Natural killer cell (primary cell): ENCODE results near the gene SYNGR1. TPM values are rescaled to one million over a fixed set of nuclear protein-coding genes. Genes with fewer than 3 reads are reported as not detected.

Experiments
- ATAC-seq, 3 donors: fragments of 150-1000 bp in 2 of 3; fragments of 200-7000 bp in 1 of 3; cut with Tn5 transposase; 1 replicate in 1 of 3; 2 replicates in 2 of 3; pipeline ENCODE4 v1.10.0; 2021; ENCODE audit warnings: mild to moderate bottlenecking in 2 of 3, moderate library complexity in 2 of 3
- DNase-seq, 2 donors: peaks; one replicate each; pipeline versions ENCODE4 v3.0.0 to v3.0.0-alpha.2; 2013 to 2021; ENCODE audit warnings: mixed read lengths in 1 of 2
- H3K27ac ChIP-seq: one replicate; pipeline ENCODE4 v1.5.1; 2013; ENCODE audit warnings: mild to moderate bottlenecking, low read length
- H3K27me3 ChIP-seq: one replicate; pipeline ENCODE4 v1.6.1; 2013; ENCODE audit warnings: low read length; ENCODE audit not compliant: control insufficient read depth, insufficient read depth
- H3K36me3 ChIP-seq: one replicate; pipeline ENCODE4 v1.6.1; 2013; ENCODE audit warnings: low read length; ENCODE audit not compliant: control insufficient read depth, insufficient read depth
- H3K4me1 ChIP-seq: one replicate; pipeline ENCODE4 v1.6.1; 2013; ENCODE audit warnings: low read length; ENCODE audit not compliant: control insufficient read depth, insufficient read depth
- H3K4me3 ChIP-seq: one replicate; pipeline ENCODE4 v1.5.1; 2013; ENCODE audit warnings: low read length
- H3K9me3 ChIP-seq: one replicate; pipeline ENCODE4 v1.6.1; 2013; ENCODE audit warnings: low read length; ENCODE audit not compliant: control insufficient read depth, insufficient read depth
- H3K27ac Mint-ChIP-seq, 2 donors: one replicate each; pipeline ENCODE4 v1.8.0; 2022; ENCODE audit warnings: mild to moderate bottlenecking in 2 of 2, mixed read lengths in 2 of 2, moderate library complexity in 1 of 2
- H3K27me3 Mint-ChIP-seq, 2 donors: one replicate each; pipeline ENCODE4 v1.8.0; 2022; ENCODE audit warnings: low read depth in 2 of 2, mixed read lengths in 2 of 2
- H3K36me3 Mint-ChIP-seq: one replicate; pipeline ENCODE4 v1.8.0; 2022; ENCODE audit warnings: mixed read lengths
- H3K4me1 Mint-ChIP-seq, 2 donors: one replicate each; pipeline ENCODE4 v1.8.0; 2022; ENCODE audit warnings: mixed read lengths in 2 of 2
- H3K4me3 Mint-ChIP-seq: one replicate; pipeline ENCODE4 v1.8.0; 2022; ENCODE audit warnings: mild to moderate bottlenecking, moderate library complexity, mixed read lengths
- H3K9me3 Mint-ChIP-seq, 2 donors: one replicate each; pipeline ENCODE4 v1.8.0; 2022; ENCODE audit warnings: mixed read lengths in 2 of 2
- WGBS: methylation state at CpG from one replicate; pipeline ENCODE4 v1.1.7; 2013; ENCODE audit warnings: missing lambda C conversion rate; ENCODE audit not compliant: insufficient coverage; 5-methylcytosine and 5-hydroxymethylcytosine counted together
- intact Hi-C: fragments of 100-400 bp; cut with micrococcal nuclease; formaldehyde crosslinking; loops from one replicate; pipeline ENCODE4 v1.14.2; 2022
- total RNA-seq, 4 donors: library from RNA; stranded (reverse); fragments of 120-200 nt in 1 of 4; gene quantifications; one replicate each; pipeline versions ENCODE4 v1.2.3 to v1.2.4, GENCODE V29; 2013 to 2022
- TF ChIP-seq, protein P1 (sequence below): fragments of 200-600 bp; IDR thresholded peaks from one replicate; pipeline ENCODE4 v1.8.0; 2022; ENCODE audit warnings: antibody characterized with exemption

The SYNGR1 gene
- total RNA-seq, 3 donors from 2014 or later (not counting 1 experiment from before 2014, with no cell fraction given), result 30.3 to 35.7 (median 31.3) TPM

DNA sequence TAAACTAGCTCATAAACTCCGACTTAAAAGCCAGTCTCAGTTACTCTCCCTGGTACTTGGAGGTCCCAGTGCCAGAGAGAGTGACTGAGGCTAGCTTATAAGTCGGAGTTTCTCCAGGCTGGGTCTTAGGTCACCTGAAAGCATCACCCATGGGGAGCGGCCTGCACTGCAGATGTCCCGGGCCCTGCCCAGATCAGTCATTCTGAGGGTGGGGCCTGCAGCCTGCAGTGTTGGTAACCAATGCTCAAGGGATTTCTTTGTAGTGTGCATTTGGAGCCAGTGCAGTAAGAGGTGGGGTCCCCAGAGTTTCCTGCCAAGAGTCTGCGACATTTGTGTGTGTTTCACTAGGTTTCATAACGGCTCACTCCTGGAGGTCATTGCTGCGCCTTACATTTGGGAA, 64.6 kb downstream of the SYNGR1 start:
- Mint-ChIP-seq H3K36me3 (no peaks in the 10 kb centered on the region), H3K27me3 (no peaks in the 10 kb centered on the region), H3K4me3 (no peak overlapping the region), H3K27ac (peak overlapping the region in 1 of 2 donors; percentile 33), H3K4me1 (peaks cover 27 to 33% of the 10 kb centered on the region in 2 donors), H3K9me3 (no peaks in the 10 kb centered on the region)
- TF ChIP-seq, protein P1, sequence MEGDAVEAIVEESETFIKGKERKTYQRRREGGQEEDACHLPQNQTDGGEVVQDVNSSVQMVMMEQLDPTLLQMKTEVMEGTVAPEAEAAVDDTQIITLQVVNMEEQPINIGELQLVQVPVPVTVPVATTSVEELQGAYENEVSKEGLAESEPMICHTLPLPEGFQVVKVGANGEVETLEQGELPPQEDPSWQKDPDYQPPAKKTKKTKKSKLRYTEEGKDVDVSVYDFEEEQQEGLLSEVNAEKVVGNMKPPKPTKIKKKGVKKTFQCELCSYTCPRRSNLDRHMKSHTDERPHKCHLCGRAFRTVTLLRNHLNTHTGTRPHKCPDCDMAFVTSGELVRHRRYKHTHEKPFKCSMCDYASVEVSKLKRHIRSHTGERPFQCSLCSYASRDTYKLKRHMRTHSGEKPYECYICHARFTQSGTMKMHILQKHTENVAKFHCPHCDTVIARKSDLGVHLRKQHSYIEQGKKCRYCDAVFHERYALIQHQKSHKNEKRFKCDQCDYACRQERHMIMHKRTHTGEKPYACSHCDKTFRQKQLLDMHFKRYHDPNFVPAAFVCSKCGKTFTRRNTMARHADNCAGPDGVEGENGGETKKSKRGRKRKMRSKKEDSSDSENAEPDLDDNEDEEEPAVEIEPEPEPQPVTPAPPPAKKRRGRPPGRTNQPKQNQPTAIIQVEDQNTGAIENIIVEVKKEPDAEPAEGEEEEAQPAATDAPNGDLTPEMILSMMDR, result no peak
- Histone ChIP-seq H3K27ac (no peak overlapping the region), H3K36me3 (peaks cover 44% of the 10 kb centered on the region), H3K4me3 (no peak overlapping the region), H3K4me1 (peaks cover 25% of the 10 kb centered on the region), H3K9me3 (no peaks in the 10 kb centered on the region), H3K27me3 (no peaks in the 10 kb centered on the region)
- ATAC-seq (no peak), DNase-seq (peak in 1 of 2 donors; percentile 14)
- 84% methylated on average over 7 of the region's 7 CpGs for WGBS
- intact Hi-C loops, result no loop called here

DNA sequence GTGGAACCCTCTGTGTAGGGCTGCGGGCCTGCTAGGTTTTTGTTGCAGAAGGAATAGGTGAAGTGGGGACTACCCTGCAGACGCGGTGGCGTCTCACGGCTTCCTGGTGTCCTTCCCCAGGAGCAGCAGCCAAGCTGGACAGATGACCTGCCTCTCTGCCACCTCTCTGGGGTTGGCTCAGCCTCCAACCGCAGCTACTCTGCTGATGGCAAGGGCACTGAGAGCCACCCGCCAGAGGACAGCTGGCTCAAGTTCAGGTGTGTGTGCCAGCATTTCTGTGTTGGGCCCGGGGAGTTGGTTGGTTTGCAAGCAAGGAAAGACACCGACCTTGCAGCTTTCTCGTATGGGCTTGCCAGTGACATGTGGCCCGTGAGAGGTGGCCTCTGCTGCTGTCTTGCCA, 65.1 kb downstream of the SYNGR1 start:
- H3K4me3 Mint-ChIP-seq, result no peak overlapping the region
- intact Hi-C loops, result no loop called here
- WGBS, result 89% methylated on average over 11 of the region's 11 CpGs

GRCh38 chr22:39415506-39415905, 65.7 kb downstream of the SYNGR1 start:
- TF ChIP-seq, protein P1, result no peak
- Mint-ChIP-seq H3K36me3 (no peaks in the 10 kb centered on the region), H3K4me3 (no peak overlapping the region), H3K27me3 (no peaks in the 10 kb centered on the region), H3K4me1 (peaks cover 20 to 29% of the 10 kb centered on the region in 2 donors), H3K9me3 (no peaks in the 10 kb centered on the region), H3K27ac (no peak overlapping the region)
- Histone ChIP-seq H3K36me3 (peaks cover 55% of the 10 kb centered on the region), H3K4me1 (peaks cover 25% of the 10 kb centered on the region), H3K27ac (no peak overlapping the region), H3K27me3 (no peaks in the 10 kb centered on the region), H3K9me3 (no peaks in the 10 kb centered on the region), H3K4me3 (no peak overlapping the region)
- intact Hi-C loops, result no loop called here
- WGBS, result 96% methylated on average over 15 of the region's 16 CpGs
- no peak for ATAC-seq
- DNase-seq, result no peak

More for the DNA sequence above, 65.1 kb downstream of the SYNGR1 start:
- Mint-ChIP-seq H3K9me3 (no peaks in the 10 kb centered on the region), H3K4me1 (peaks cover 22 to 29% of the 10 kb centered on the region in 2 donors), H3K27me3 (no peaks in the 10 kb centered on the region), H3K36me3 (no peaks in the 10 kb centered on the region), H3K27ac (no peak overlapping the region)
- ATAC-seq (no peak), DNase-seq (no peak)
- H3K4me1 ChIP-seq, result peaks cover 25% of the 10 kb centered on the region
- peaks cover 49% of the 10 kb centered on the region for H3K36me3 ChIP-seq
- no peaks in the 10 kb centered on the region for H3K9me3 ChIP-seq
- H3K27me3 ChIP-seq, result no peaks in the 10 kb centered on the region
- no peak overlapping the region for H3K27ac ChIP-seq
- no peak overlapping the region for H3K4me3 ChIP-seq
- TF ChIP-seq, protein P1, result no peak

- H3K4me1 Mint-ChIP-seq, result peaks cover 13 to 21% of the 10 kb centered on the region in 2 donors
- H3K27me3 ChIP-seq, result no peaks in the 10 kb centered on the region
- DNase-seq, result peak in 1 of 2 donors; percentile 47
- no peak for ATAC-seq
- H3K4me3 ChIP-seq, result no peak overlapping the region
- no peak overlapping the region for H3K27ac ChIP-seq
- intact Hi-C loops, result no loop called here
- no peaks in the 10 kb centered on the region for H3K36me3 Mint-ChIP-seq
- no peaks in the 10 kb centered on the region for H3K9me3 ChIP-seq
- WGBS, result 88% methylated on average over 7 of the region's 7 CpGs
- H3K9me3 Mint-ChIP-seq, result no peaks in the 10 kb centered on the region
- no peak overlapping the region for H3K27ac Mint-ChIP-seq
- peaks cover 60% of the 10 kb centered on the region for H3K36me3 ChIP-seq
- no peak overlapping the region for H3K4me3 Mint-ChIP-seq
- TF ChIP-seq, protein P1, result no peak
- no peaks in the 10 kb centered on the region for H3K27me3 Mint-ChIP-seq
- H3K4me1 ChIP-seq, result peaks cover 25% of the 10 kb centered on the region
Measured at GRCh38 chr22:39416319-39416718, 66.5 kb downstream of the SYNGR1 start.
